H9 (cell line): ENCODE measurements around the gene MLKL. TPM values are rescaled to one million over a fixed set of nuclear protein-coding genes. Genes with fewer than 3 reads are reported as not detected.

Source experiments
- DNase-seq: peaks from one replicate; pipeline ENCODE4 v3.0.0-alpha.2; 2017
- H2AFZ ChIP-seq: one replicate; pipeline ENCODE4 v1.6.1; 2013; ENCODE audit warnings: mild to moderate bottlenecking, low read length, control low read depth, moderate library complexity
- H2AK5ac ChIP-seq: 2 replicates; pipeline ENCODE4 v1.6.1; 2013; ENCODE audit warnings: low read length, control low read depth, mixed read lengths; ENCODE audit not compliant: insufficient read length
- H2BK120ac ChIP-seq: one replicate; pipeline ENCODE4 v1.6.1; 2013; ENCODE audit warnings: low read depth, mild to moderate bottlenecking, low read length, control low read depth, inconsistent platforms; ENCODE audit not compliant: poor library complexity, severe bottlenecking
- H2BK12ac ChIP-seq: 2 replicates; pipeline ENCODE4 v1.6.1; 2013; ENCODE audit warnings: low read length, control low read depth, mixed read lengths, low read depth; ENCODE audit not compliant: insufficient read length
- H2BK15ac ChIP-seq: 2 replicates; pipeline ENCODE4 v1.6.1; 2013; ENCODE audit warnings: low read depth, low read length, control low read depth
- H2BK20ac ChIP-seq: one replicate; pipeline ENCODE4 v1.6.1; 2013; ENCODE audit warnings: low read depth, mild to moderate bottlenecking, low read length, control low read depth, inconsistent platforms; ENCODE audit not compliant: poor library complexity, severe bottlenecking
- H2BK5ac ChIP-seq: 2 replicates; pipeline ENCODE4 v1.6.1; 2013; ENCODE audit warnings: low read length, control low read depth, mixed read lengths; ENCODE audit not compliant: insufficient read length
- H3K14ac ChIP-seq: 2 replicates; pipeline ENCODE4 v1.6.1; 2013; ENCODE audit warnings: low read length, control low read depth; ENCODE audit not compliant: insufficient read depth
- H3K18ac ChIP-seq: 2 replicates; pipeline ENCODE4 v1.6.1; 2013; ENCODE audit warnings: low read depth, mild to moderate bottlenecking, mixed read lengths, low read length, control low read depth; ENCODE audit not compliant: insufficient read length
- H3K23ac ChIP-seq: 2 replicates; pipeline ENCODE4 v1.6.1; 2013; ENCODE audit warnings: low read length, control low read depth, mixed read lengths, low read depth; ENCODE audit not compliant: insufficient read length
- H3K23me2 ChIP-seq: 2 replicates; pipeline ENCODE4 v1.6.1; 2013; ENCODE audit warnings: low read depth, mild to moderate bottlenecking, mixed read lengths, low read length, control low read depth; ENCODE audit not compliant: insufficient read length, poor library complexity, severe bottlenecking
- H3K27ac ChIP-seq: 2 replicates; pipeline ENCODE4 v1.5.1; 2013; ENCODE audit warnings: low read length, control low read depth, mixed read lengths, low read depth; ENCODE audit not compliant: insufficient read length
- H3K27me3 ChIP-seq: 2 replicates; pipeline ENCODE4 v1.6.1; 2013; ENCODE audit warnings: low read length, control low read depth, inconsistent platforms; ENCODE audit not compliant: insufficient read depth
- H3K4ac ChIP-seq: 2 replicates; pipeline ENCODE4 v1.6.1; 2013; ENCODE audit warnings: low read depth, mild to moderate bottlenecking, control low read depth, inconsistent platforms, low read length, moderate library complexity
- H3K4me1 ChIP-seq: 2 replicates; pipeline ENCODE4 v1.6.1; 2013; ENCODE audit warnings: low read length, control low read depth, inconsistent platforms; ENCODE audit not compliant: insufficient read depth
- H3K4me2 ChIP-seq: 2 replicates; pipeline ENCODE4 v1.6.1; 2013; ENCODE audit warnings: low read length, control low read depth, mixed read lengths; ENCODE audit not compliant: insufficient read length, insufficient read depth
- H3K56ac ChIP-seq: 2 replicates; pipeline ENCODE4 v1.6.1; 2013; ENCODE audit warnings: low read depth, mild to moderate bottlenecking, mixed read lengths, low read length, control low read depth; ENCODE audit not compliant: insufficient read length
- H3K79me1 ChIP-seq: 2 replicates; pipeline ENCODE4 v1.6.1; 2013; ENCODE audit warnings: low read depth, mild to moderate bottlenecking, moderate library complexity, low read length, control low read depth, inconsistent platforms; ENCODE audit not compliant: insufficient read depth, poor library complexity, severe bottlenecking
- H3K79me2 ChIP-seq: 2 replicates; pipeline ENCODE4 v1.6.1; 2013; ENCODE audit warnings: low read length, control low read depth, inconsistent platforms; ENCODE audit not compliant: insufficient read depth
- H3K9ac ChIP-seq: 2 replicates; pipeline ENCODE4 v1.6.1; 2013; ENCODE audit warnings: low read length, control low read depth, mixed read lengths; ENCODE audit not compliant: insufficient read length; ENCODE audit errors: extremely low read depth
- H3K9me3 ChIP-seq: one replicate; pipeline ENCODE4 v1.6.1; 2013; ENCODE audit warnings: low read depth, low read length, inconsistent platforms; ENCODE audit not compliant: control insufficient read depth
- H3T11ph ChIP-seq: one replicate; pipeline ENCODE4 v1.6.1; 2013; ENCODE audit warnings: mild to moderate bottlenecking, low read length, control low read depth, inconsistent platforms
- H4K20me1 ChIP-seq: one replicate; pipeline ENCODE4 v1.6.1; 2013; ENCODE audit not compliant: control insufficient read depth, insufficient read length, insufficient read depth
- H4K5ac ChIP-seq: 2 replicates; pipeline ENCODE4 v1.6.1; 2013; ENCODE audit warnings: low read depth, mild to moderate bottlenecking, mixed read lengths, low read length, control low read depth; ENCODE audit not compliant: insufficient read length
- H4K8ac ChIP-seq: replicated peaks from 2 replicates; pipeline ENCODE4 v1.6.1; 2013; ENCODE audit warnings: low read length, control low read depth, mixed read lengths, low read depth; ENCODE audit not compliant: insufficient read length
- H4K91ac ChIP-seq: 2 replicates; pipeline ENCODE4 v1.6.1; 2013; ENCODE audit warnings: low read depth, mild to moderate bottlenecking, moderate library complexity, mixed read lengths, low read length, control low read depth; ENCODE audit not compliant: insufficient read length
- H3K27ac Mint-ChIP-seq, 3 experiments: 2 replicates in 2 of 3; 3 replicates in 1 of 3; pipeline ENCODE4 v1.8.0; 2020 to 2021; ENCODE audit warnings: mixed read lengths in 3 of 3, mild to moderate bottlenecking in 1 of 3, moderate library complexity in 1 of 3
- H3K27me3 Mint-ChIP-seq: 2 replicates; pipeline ENCODE4 v1.8.0; 2021; ENCODE audit warnings: low read depth, mild to moderate bottlenecking, moderate library complexity, mixed read lengths
- H3K36me3 Mint-ChIP-seq, 3 experiments: 2 replicates in 2 of 3; 3 replicates in 1 of 3; pipeline ENCODE4 v1.8.0; 2020 to 2021; ENCODE audit warnings: low read depth in 3 of 3, mixed read lengths in 3 of 3; ENCODE audit not compliant: insufficient read depth in 1 of 3
- H3K4me1 Mint-ChIP-seq, 2 experiments: 2 replicates each; pipeline ENCODE4 v1.8.0; 2020; ENCODE audit warnings: mixed read lengths in 2 of 2
- H3K4me3 Mint-ChIP-seq, 2 experiments: 2 replicates in 1 of 2; 3 replicates in 1 of 2; pipeline ENCODE4 v1.8.0; 2020 to 2021; ENCODE audit warnings: mild to moderate bottlenecking in 2 of 2, mixed read lengths in 2 of 2, moderate library complexity in 1 of 2
- H3K9me3 Mint-ChIP-seq, 2 experiments: 2 replicates in 1 of 2; 3 replicates in 1 of 2; pipeline ENCODE4 v1.8.0; 2020; ENCODE audit warnings: mild to moderate bottlenecking in 2 of 2, mixed read lengths in 2 of 2, moderate library complexity in 1 of 2
- WGBS: extraction: QIAGEN DNeasy Blood & Tissue Kit; methylation state at CpG from one replicate; pipeline ENCODE4 v1.1.7; 2013; ENCODE audit warnings: missing lambda C conversion rate, low lambda C conversion rate, mixed read lengths; ENCODE audit not compliant: insufficient read length; ENCODE audit errors: extremely low coverage; 5-methylcytosine and 5-hydroxymethylcytosine counted together
- total RNA-seq: library from RNA; stranded (reverse); gene quantifications from 2 replicates; pipeline ENCODE4 v1.2.1, GENCODE V29; 2021
- TF ChIP-seq, protein P1 (sequence below): fragments of 200-600 bp; sonication (generic); conservative IDR thresholded peaks from 3 replicates; pipeline ENCODE4 v1.8.0; 2021; ENCODE audit warnings: antibody characterized with exemption, mild to moderate bottlenecking

MLKL gene
- total RNA-seq, 1 experiment from 2014 or later, result 0.37 TPM

DNA sequence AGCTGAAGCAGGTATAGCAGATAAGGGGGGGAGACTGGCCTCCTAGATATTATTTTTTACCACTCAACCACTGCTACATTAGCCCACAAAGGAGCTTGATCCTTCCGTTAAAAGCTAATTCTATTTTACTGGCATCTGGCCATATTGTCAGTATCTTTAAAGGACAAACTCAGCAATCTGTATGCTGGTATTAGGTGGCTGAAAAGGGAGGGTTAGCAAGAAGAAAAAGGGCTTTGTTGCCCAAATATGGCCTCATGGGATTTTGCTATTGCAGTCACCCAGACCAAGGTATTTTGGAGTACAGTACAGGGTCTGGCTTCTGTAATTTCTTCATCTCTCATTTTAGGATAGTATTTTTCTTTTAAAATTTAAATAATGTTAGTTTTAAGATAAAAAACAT is 48.4 kb downstream of the MLKL start:
- Mint-ChIP-seq H3K4me1 (no peaks in the 10 kb centered on the region; a peak in 1 of 4 replicates), H3K9me3 (no peaks in the 10 kb centered on the region), H3K36me3 (peaks cover 37 to 80% (median 66%) of the 10 kb centered on the region in 3 experiments; a peak in 6 of 7 replicates), H3K27me3 (no peaks in the 10 kb centered on the region), H3K27ac (no peak overlapping the region), H3K4me3 (no peak overlapping the region)
- Histone ChIP-seq H3K9ac (no peak overlapping the region), H3K56ac (no peak overlapping the region), H4K8ac (no peak overlapping the region), H3K27me3 (no peaks in the 10 kb centered on the region), H2BK12ac (no peak overlapping the region), H3T11ph (no peak overlapping the region), H3K79me2 (peaks cover 10% of the 10 kb centered on the region), H3K4ac (no peak overlapping the region), H2BK5ac (no peak overlapping the region), H2AK5ac (no peak overlapping the region), H3K9me3 (no peaks in the 10 kb centered on the region), H3K27ac (no peak overlapping the region), H2BK120ac (no peak overlapping the region), H3K4me1 (no peaks in the 10 kb centered on the region), H3K18ac (no peak overlapping the region), H3K4me2 (no peak overlapping the region), H3K14ac (no peak overlapping the region), H3K23me2 (no peaks in the 10 kb centered on the region), H4K5ac (no peak overlapping the region), H2BK20ac (no peak overlapping the region), H2AFZ (no peak overlapping the region), H3K23ac (no peak overlapping the region), H4K20me1 (no peaks in the 10 kb centered on the region), H4K91ac (no peak overlapping the region), H3K79me1 (peaks cover 11% of the 10 kb centered on the region), H2BK15ac (no peak overlapping the region)
- TF ChIP-seq, protein P1, sequence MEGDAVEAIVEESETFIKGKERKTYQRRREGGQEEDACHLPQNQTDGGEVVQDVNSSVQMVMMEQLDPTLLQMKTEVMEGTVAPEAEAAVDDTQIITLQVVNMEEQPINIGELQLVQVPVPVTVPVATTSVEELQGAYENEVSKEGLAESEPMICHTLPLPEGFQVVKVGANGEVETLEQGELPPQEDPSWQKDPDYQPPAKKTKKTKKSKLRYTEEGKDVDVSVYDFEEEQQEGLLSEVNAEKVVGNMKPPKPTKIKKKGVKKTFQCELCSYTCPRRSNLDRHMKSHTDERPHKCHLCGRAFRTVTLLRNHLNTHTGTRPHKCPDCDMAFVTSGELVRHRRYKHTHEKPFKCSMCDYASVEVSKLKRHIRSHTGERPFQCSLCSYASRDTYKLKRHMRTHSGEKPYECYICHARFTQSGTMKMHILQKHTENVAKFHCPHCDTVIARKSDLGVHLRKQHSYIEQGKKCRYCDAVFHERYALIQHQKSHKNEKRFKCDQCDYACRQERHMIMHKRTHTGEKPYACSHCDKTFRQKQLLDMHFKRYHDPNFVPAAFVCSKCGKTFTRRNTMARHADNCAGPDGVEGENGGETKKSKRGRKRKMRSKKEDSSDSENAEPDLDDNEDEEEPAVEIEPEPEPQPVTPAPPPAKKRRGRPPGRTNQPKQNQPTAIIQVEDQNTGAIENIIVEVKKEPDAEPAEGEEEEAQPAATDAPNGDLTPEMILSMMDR, result no peak
- no CpG with 5 or more reads among the region's 1 CpG for WGBS
- DNase-seq, result no peak
